Embryonic facial prominence (tissue), 1 donor: ENCODE measurements around the gene ALDH16A1.
"Not testable (repeated sequence)": the region's sequence is repeated elsewhere in the genome, so short reads cannot be mapped to it uniquely, and the experiment has no call there.

ENCODE experiments used
- DNase-seq: peaks from one replicate; pipeline ENCODE4 v3.0.0-alpha.2; 2016; ENCODE audit errors: extremely low spot score

The ALDH16A1 gene

DNA sequence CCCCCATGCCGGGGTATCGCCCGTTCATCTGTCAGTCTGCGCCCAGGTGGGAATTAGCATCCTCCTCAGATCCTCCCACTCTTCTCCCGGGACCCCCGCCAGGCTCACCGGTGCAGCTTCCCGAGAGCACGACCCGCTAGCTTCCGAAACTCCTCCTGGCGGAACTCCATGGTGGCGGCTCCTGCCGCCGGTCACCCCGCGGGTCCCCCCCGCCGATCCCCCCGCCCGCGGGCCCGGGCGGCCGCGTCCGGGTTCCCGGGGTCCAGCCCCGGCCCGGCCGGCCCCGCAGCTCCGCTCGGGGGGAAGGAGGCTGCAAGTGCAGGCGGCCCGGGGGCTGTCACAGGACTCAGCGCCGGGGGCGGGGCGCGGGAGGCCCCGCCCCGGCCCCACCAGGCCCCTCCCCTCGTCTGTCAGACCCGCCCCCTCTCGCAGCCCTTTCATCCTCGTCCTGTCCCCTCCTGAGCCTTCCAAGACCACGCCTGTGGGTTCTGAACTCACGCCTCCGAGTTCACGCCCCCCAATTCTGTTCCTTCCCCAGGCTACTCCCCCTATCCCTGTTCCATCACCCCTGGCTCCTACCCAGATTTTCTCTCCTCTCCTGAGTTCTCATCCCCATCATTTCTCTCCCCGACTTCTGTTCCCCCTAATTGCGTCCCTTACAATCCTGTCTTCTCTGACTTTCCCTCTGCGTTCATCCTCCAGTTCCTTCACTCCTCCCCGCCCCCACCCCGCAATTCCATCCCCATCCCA is 11.6 kb upstream of the ALDH16A1 start, which contains the start of gene SLC17A7:
Gene SLC17A7, minus strand, starts transcription at position 318 of the 750 bp plus-strand sequence. Its CDS starts 148 bp downstream, at position 170.
- no peak for DNase-seq

DNA sequence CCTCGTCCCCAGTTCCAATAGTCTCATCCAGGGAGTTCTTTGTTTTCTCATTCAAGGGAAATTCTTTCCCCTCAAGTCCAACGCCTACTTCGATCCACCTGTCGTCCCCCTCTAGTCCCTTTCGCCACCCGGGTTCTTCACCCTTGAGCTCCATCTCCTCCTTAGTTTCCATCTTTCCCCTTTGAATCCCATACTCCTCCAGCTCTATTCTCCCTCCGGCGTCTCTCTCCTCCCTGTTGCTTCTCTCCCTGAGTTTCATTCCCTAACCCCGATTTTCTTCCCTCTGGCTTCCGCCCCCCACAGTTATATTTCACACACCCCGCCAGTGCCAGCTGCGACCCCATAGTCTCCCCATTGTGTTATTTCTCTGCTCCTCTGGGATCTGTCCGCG is 11.1 kb upstream of the ALDH16A1 start:
- no peak for DNase-seq

DNA sequence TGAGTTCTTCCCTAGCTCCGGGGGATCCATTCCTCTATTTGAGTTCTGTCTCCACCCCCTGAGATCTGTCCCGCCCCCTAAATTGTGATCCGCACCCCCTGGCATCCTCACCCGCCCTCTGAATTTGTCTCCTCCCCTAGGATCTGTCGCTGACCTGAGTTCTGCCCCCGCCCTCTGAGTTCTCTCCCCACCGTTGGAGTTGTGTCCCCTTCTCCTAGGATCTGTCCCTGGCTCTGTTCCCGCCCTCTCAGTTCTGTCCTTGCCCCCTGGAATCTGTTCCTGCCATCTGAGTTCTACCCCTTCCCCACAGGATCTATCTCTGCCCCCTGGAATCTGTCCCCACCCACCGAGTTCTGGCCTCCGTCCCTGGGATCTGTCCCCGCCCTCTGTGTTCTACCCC is 10.7 kb upstream of the ALDH16A1 start:
- DNase-seq: no peak

DNA sequence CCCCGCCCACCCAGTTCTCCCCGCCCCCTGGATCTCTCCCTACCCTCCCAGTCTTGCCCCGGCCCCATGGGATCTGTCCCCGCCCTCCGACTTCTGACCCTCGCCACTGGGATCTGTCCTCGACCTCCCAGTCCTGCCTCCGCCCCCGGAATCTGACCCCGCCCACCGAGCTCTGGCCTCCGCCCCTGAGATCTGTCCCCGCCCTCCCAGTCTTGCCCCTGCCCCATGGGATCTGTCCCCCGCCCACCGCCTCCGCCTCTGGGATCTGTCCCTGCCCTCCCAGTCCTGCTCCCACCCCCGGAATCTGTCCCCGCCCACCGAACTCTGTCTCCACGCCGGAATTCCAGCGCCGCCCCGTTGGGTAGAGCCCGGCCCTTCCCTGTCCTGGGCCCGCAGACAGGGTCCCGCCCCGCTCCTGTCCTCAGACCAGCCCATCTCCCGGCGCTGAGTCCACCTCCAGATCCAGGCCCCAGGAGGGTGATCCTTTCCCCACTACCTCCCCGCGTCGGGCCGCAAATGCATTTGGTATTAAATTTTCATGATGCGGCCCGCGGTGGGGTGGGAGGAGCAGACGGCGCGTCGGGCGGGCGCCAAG is 10.2 kb upstream of the ALDH16A1 start:
- DNase-seq: no peak

DNA sequence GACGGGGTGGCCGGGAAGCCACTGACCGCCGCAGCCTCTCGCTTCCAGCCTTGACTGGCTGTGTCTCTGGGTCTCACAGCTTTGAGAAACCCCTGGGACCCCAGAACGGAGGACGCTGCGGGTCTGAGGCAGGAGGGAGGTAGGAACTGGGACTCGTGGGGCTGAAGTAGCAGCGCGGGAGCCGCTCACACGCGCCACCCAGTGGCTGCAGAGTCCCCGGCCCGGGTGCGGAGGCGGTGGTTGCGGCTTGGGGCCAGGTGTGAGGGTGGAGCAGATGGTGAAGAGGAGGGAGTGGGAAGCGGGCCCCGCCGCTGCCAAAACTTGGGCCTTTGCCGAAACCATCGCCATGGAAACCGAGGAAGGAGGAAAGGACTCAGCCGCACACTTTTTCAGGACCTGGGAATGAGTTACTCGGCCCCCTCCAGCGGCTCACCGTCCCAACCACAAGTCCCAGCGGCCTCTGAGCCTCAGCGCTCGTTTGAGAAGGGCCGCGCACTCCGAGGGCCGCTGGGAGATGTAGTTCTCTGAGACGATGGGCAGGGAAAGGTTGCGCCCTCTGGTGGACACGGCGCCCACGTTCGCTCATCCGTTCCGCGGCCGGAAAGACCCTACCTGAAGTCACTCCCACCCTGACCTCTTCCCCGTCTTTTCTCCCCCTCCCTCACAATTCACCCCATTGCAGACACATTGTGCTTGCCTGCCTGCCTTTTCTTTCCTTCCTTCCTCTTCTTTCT is 9.5 kb upstream of the ALDH16A1 start:
- peak; percentile 95 for DNase-seq

DNA sequence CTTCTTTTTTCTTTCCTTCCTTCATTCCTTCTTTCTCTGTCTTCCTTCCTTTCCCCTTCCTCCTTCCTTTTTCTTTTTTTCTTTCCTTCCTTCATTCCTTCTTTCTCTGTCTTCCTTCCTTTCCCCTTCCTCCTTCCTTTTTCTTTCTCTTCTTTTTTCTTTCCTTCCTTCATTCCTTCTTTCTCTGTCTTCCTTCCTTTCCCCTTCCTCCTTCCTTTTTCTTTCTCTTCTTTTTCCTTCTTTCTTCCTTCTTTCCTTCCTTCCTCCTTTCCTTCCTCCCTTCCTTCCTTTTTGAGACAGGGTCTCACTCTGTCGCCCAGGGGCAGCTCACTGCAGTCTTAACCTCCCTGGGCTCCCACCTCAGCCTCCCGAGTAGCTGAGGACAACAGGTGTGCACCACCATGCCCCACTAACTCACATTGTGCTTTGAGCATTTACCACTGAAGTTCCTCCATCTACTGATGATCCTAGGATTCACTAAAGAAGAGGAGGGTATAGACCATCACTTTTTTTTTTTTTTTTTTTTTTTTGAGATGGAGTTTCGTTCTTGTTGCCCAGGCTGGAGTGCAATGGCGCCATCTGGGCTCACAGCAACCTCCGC is 8.8 kb upstream of the ALDH16A1 start:
- DNase-seq: not testable (repeated sequence)

DNA sequence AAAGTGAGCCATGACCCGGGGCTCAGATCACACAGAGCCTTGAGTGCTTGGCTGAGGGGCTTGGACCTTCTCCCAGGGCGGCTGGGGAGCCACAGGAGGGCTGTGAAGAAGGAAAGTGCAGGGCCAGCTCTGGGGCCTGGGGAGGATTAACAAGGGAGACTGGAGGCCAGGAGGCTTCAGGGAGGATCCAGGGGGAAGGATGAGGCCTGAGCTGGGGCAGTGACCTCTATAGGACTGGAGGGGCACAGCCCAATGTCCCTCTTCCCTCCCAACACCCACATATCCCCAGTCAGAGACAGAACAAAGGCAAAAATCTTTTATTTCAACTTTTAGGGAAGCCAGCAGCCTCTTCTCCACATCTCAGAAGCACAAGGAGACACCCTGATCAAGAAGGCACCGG is 7.0 kb upstream of the ALDH16A1 start:
- DNase-seq: no peak

DNA sequence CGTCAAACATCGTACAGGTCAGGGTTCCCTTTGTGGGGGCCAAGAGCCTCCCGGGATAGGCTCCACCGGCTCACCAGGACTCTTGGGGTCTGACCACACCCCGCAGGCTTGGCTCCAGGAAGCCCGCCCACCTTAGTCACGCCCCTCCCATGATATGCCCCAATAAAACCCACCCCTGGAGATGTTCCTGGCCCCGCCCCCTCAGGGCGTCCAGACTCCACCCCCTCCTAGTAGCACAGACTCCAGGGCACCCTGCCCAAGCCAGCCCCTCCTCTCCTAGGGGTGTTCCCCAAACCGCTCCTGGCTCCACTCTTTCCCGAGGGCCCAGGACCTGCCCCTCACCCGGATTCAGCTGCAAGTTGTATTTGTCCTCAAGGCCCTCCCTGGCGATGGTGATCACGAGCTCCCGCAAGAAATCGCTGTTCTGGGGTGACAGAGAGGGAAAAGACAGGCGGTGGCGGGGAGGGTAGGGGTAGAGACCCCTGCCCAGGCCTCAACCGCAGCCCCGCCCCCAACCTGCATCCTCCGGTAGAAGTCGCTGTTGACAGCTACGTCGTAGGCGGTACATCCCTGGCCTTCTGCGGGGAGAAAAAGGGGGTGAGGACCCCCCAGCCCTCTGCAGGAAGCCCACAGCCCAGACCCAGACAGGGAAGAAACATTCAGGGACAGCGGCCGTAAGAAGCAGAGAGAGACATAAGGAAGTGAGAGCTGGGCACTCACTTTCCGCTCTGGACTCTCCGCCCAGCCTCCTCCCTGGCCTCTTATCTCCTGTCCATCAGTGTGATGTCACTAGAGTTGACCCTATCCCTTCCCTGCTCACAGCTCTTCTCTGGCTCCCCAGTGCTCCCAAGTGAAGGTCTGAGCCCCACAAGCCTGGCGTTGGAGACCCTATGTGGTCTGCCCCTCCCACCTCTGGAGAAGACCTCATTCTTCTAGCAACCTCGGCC is 5.3 kb upstream of the ALDH16A1 start:
- no peak for DNase-seq

DNA sequence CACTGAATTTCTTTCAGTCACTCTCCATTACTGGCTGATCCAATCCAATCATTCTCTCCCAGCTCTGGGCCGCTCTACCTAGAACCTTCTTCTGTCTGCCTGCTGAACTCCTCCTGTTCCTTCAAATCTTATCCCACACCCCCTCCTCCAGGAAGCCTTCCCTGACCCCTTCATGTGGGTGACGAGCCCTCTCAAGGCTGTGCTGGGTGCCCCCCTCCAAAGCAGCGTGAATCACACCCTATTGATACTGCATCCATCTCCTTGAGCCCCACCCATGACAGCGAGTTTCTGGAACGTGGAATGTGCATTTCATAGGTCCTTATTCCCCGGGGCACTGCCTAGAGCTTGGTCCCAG is 4.6 kb upstream of the ALDH16A1 start:
- no peak for DNase-seq

DNA sequence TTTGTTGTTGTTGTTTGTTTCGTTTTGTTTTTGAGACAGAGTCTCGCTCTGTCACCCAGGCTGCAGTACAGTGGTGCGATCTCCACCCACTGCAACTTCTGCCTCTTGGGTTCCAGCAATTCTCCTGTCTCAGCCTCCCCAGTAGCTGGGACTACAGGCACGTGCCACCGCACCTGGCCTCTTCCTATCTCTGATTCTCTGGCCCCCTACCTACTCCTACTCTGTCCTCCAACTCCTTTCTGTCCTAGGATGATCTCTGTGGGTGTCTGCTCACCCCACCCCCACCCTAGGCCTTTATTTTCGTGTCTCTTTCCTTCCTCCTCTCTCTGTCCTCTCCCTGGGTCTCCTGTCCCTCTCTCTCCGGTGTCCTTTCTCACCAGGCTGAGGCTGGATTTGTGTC is 2.6 kb upstream of the ALDH16A1 start:
- no peak for DNase-seq

DNA sequence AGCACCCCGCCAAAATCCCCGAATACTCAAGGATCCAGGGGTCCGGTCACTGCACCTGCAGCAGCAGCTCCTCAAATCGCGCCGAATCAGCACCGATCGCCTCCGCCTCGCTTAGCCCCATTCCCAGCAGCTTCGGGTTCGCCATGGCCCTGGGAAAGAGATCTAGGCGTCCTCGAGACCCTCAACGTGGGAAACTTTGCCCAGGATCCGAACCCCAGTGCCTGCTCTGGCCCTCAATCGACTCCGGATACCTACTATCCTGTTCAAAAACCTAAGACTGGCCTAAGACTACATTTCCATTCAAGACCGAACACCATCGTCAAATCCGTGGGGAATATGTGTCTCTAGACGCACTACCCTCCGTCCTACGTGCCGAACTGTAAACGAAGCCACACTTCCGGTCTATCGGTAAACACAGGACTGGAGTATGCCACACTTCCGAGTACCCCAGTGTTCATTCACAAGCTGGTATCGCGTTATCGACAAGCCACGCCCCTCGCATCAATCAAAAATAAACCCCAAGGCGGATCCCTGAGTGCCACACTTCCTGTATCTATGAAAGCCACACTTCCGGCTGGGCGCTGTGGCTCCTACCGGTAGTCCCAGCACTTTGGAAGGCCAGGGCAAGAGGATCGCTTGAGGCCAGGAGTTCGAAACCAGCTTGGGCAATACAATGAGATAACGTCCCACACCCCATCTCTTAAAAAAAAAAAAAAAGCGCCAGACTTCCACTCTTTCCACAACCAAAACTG is 1.4 kb upstream of the ALDH16A1 start, which contains the start of gene PIH1D1:
Gene PIH1D1, minus strand, starts transcription at position 385 of the 752 bp plus-strand sequence. Its CDS starts 240 bp downstream, at position 145.
- DNase-seq: peak; percentile 99

DNA sequence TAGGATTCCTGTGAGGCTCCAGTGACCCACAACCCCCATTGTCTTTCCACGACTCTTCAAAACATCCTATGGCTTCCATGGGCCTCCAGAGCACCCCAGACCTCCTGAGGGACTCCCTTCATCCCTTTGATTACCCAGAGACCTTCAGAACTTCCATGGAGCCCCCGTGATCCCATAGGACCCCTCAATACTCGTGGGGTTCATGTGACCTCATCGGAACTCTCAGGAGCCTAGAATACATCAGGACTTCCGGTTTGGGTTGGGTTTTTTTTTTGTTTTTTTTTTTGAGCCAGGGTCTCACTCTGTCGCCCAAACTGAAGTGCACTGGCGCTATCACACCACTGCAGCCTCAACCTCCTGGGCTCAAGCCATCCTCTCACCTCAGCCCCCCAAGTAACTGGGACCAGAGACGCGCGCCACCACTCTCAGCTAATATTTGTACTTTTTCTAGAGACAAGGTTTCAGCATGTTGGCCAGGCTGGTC is 774 bp downstream of the ALDH16A1 start:
- DNase-seq: no peak

DNA sequence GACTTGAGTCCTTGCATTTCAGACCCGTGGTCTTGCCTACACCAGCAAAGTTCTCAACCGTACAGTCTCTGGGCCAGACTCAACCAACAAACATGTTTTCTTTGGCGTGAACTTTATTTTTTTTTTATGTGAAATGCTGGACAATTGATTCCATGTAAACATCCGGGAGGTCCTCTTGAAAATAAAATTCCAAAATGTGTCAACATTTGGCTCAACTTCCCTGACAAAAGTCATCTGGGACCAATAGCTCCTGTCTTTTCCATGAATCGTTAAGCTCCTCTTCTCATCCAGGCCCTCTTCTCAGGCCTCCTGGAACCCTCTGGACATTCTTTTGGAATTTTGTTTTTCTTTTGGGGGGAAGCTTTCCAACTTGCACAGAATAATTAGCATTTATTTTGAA is 2.7 kb downstream of the ALDH16A1 start:
- DNase-seq: no peak

DNA sequence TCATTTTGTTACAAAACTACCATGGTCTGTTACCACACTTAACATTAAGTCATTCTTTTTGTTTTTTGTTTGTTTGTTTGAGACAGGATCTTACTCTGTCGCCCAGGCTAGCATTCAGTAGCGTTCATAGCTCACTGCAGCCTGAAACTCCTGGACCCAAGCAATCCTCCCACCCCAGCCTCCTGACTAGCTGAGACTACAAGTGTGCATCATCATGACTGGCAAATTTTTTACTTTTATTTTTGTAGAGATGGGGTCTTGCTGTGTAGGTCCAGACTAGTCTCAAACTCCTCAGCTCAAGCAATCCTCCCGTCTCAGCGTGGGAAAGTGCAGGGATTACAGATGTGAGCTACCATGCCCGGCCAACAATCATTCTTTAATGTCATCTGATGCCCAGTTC is 3.3 kb downstream of the ALDH16A1 start:
- DNase-seq: no peak

DNA sequence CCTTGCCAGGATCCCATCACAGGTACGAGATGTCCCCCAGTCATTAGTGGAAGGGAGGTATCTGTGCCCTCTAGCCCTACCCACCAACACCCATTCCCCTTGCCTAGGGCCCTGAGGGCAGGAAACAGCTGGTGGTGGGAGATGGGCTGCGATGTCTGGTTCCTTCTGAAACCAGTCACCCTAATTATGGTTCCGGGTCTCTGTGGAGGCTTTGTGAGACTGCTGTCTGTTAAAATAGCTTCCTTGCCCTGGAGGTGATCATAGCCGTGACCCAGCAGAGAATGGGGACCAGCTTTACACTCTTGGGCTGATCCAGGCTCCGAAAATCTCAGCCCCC is 5.5 kb downstream of the ALDH16A1 start:
- DNase-seq: no peak

DNA sequence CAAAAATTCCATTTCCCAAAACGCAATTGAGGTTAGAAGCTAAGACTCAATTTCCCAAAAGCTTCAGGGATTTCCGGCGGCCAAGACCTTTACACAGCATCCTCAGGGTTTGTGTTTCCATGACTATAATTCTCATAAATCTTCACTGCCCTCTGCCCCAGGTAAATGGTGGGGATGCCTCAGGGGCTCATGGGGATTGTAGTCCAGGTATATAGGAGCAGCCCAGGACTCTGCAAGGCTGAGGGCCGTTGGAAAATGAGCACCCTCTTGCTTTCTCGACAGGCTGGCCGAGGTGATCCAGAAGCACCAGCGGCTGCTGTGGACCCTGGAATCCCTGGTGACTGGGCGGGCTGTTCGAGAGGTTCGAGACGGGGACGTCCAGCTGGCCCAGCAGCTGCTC is 6.4 kb downstream of the ALDH16A1 start:
- no peak for DNase-seq

DNA sequence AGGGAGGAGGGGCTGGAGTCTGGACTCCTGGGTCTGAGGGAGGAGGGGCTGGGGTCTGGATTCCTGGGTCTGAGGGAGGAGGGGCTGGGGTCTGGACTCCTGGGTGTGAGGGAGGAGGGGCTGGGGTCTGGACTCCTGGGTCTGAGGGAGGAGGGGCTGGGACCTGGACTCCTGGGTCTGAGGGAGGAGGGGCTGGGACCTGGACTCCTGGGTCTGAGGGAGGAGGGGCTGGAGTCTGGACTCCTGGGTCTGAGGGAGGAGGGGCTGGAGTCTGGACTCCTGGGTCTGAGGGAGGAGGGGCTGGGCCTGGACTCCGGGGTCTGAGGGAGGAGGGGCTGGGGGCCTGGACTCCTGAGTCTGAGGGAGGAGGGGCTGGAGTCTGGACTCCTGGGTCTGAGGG is 8.1 kb downstream of the ALDH16A1 start:
- DNase-seq: not testable (repeated sequence)

DNA sequence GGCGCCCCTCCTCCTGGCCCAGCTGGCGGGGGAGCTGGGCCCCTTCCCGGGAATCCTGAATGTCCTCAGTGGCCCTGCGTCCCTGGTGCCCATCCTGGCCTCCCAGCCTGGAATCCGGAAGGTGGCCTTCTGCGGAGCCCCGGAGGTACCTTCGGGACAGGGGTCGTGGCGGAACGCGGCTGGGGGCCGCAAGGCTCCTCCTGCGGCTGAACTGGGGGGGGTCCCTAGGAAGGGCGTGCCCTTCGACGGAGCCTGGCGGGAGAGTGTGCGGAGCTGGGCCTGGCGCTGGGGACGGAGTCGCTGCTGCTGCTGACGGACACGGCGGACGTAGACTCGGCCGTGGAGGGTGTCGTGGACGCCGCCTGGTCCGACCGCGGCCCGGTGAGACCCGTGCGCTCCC is 8.6 kb downstream of the ALDH16A1 start:
- no peak for DNase-seq

DNA sequence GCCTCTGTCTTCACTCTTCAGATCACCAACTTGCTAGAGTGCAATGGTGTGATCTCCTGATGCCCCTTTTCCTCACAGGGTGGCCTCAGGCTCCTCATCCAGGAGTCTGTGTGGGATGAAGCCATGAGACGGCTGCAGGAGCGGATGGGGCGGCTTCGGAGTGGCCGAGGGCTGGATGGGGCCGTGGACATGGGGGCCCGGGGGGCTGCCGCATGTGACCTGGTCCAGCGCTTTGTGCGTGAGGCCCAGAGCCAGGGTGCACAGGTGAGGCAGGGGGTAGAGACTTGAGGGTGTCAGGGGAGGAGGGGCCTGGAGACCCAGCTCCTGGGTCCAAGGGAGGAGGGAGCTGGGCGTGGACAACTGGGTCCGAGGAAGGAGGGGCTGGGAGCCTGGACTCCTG is 9.5 kb downstream of the ALDH16A1 start:
- no peak for DNase-seq

DNA sequence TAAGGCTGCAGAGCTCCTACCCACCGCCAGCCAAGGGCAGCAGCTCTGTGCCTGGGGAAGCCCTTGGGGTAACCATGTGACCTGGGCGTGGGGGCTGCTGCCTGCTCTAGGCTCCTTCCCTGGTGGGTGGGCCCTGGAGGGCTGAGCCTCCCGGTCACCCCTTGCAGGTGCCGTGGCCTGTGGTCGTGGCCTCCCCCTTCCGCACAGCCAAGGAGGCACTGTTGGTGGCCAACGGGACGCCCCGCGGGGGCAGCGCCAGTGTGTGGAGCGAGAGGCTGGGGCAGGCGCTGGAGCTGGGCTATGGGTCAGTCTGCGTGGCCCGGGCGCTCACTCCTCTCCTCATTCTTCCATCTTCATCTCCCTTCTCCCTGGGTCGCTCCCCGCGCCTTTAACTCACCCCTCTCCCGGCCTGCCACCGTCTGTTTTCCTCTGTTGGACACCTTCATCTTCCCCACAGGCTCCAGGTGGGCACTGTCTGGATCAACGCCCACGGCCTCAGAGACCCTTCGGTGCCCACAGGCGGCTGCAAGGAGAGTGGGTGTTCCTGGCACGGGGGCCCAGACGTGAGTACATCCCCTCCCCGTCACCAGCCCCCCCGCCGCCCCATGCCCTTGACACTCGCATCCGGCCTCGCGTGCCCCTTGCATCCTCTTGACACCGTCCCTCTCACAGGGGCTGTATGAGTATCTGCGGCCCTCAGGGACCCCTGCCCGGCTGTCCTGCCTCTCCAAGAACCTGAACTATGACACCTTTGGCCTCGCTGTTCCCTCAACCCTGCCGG is 11.1 kb downstream of the ALDH16A1 start:
- DNase-seq: no peak
